Mesenchymal stem cell (in vitro differentiated cells and primary cell): ENCODE data around the gene IL4.

ENCODE experiments used
- DNase-seq: peaks from one replicate; pipeline ENCODE4 v3.0.0-alpha.2; 2013
- H2AFZ ChIP-seq: one replicate; pipeline ENCODE4 v1.6.1; 2013; ENCODE audit warnings: low read depth, mild to moderate bottlenecking, control low read depth, inconsistent platforms, low read length, moderate library complexity
- H2AK5ac ChIP-seq: 2 replicates; pipeline ENCODE4 v1.6.1; 2013; ENCODE audit warnings: low read length, moderate library complexity, mild to moderate bottlenecking, inconsistent platforms; ENCODE audit not compliant: severe bottlenecking
- H2BK120ac ChIP-seq: one replicate; pipeline ENCODE4 v1.6.1; 2013; ENCODE audit warnings: low read depth, mild to moderate bottlenecking, inconsistent platforms, low read length, moderate library complexity
- H2BK12ac ChIP-seq, 2 experiments: one replicate each; pipeline ENCODE4 v1.6.1; 2013; ENCODE audit warnings: inconsistent platforms in 2 of 2, low read length in 2 of 2, mild to moderate bottlenecking in 2 of 2, moderate library complexity in 2 of 2, control low read depth in 1 of 2
- H2BK15ac ChIP-seq: one replicate; pipeline ENCODE4 v1.6.1; 2013; ENCODE audit warnings: mild to moderate bottlenecking, low read depth, inconsistent platforms; ENCODE audit not compliant: poor library complexity, severe bottlenecking
- H2BK5ac ChIP-seq: 2 replicates; pipeline ENCODE4 v1.6.1; 2013; ENCODE audit warnings: low read depth, mild to moderate bottlenecking, low read length, control low read depth, inconsistent platforms; ENCODE audit not compliant: poor library complexity, severe bottlenecking
- H3K14ac ChIP-seq, 2 experiments: one replicate each; pipeline ENCODE4 v1.6.1; 2013; ENCODE audit warnings: inconsistent platforms in 2 of 2, low read length in 2 of 2, control low read depth in 1 of 2, mild to moderate bottlenecking in 1 of 2, moderate library complexity in 1 of 2
- H3K18ac ChIP-seq, 2 experiments: one replicate each; pipeline ENCODE4 v1.6.1; 2013; ENCODE audit warnings: inconsistent platforms in 2 of 2, low read length in 2 of 2, control low read depth in 1 of 2, low read depth in 1 of 2, mild to moderate bottlenecking in 1 of 2
- H3K23ac ChIP-seq, 2 experiments: one replicate each; pipeline ENCODE4 v1.6.1; 2013; ENCODE audit warnings: inconsistent platforms in 2 of 2, low read length in 2 of 2, mild to moderate bottlenecking in 2 of 2, moderate library complexity in 2 of 2, control low read depth in 1 of 2
- H3K27ac ChIP-seq: 2 replicates; pipeline ENCODE4 v1.5.1; 2013; ENCODE audit warnings: mild to moderate bottlenecking, moderate library complexity, low read length, control low read depth, inconsistent platforms; ENCODE audit not compliant: poor library complexity, severe bottlenecking
- H3K27me3 ChIP-seq, 2 experiments: 2 replicates each; pipeline versions ENCODE4 v1.6.1 to v1.7.0; 2013; ENCODE audit warnings: low read length in 2 of 2, mild to moderate bottlenecking in 2 of 2, moderate library complexity in 2 of 2, control low read depth in 1 of 2, inconsistent platforms in 1 of 2; ENCODE audit not compliant: control insufficient read depth in 1 of 2, insufficient read depth in 1 of 2
- H3K36me3 ChIP-seq, 2 experiments: 2 replicates each; pipeline versions ENCODE4 v1.6.1 to v1.7.0; 2013; ENCODE audit warnings: low read length in 2 of 2, control low read depth in 1 of 2, inconsistent platforms in 1 of 2, low read depth in 1 of 2, mild to moderate bottlenecking in 1 of 2; ENCODE audit not compliant: insufficient read depth in 2 of 2, control insufficient read depth in 1 of 2
- H3K4ac ChIP-seq, 2 experiments: one replicate each; pipeline ENCODE4 v1.6.1; 2013; ENCODE audit warnings: inconsistent platforms in 2 of 2, low read length in 2 of 2, mild to moderate bottlenecking in 2 of 2, moderate library complexity in 2 of 2, control low read depth in 1 of 2, low read depth in 1 of 2
- H3K4me1 ChIP-seq: 2 replicates; pipeline ENCODE4 v1.6.1; 2013; ENCODE audit warnings: low read depth, low read length, control low read depth; ENCODE audit not compliant: control insufficient read depth, insufficient read depth
- H3K4me2 ChIP-seq: 2 replicates; pipeline ENCODE4 v1.6.1; 2013; ENCODE audit warnings: low read length, mild to moderate bottlenecking, inconsistent platforms; ENCODE audit not compliant: poor library complexity, severe bottlenecking
- H3K4me3 ChIP-seq, 2 experiments: 2 replicates each; pipeline versions ENCODE4 v1.5.1 to v1.7.0; 2013; ENCODE audit warnings: low read length in 2 of 2, mild to moderate bottlenecking in 2 of 2, control low read depth in 1 of 2, low read depth in 1 of 2; ENCODE audit not compliant: insufficient read depth in 1 of 2
- H3K79me1 ChIP-seq: replicated peaks from 2 replicates; pipeline ENCODE4 v1.6.1; 2013; ENCODE audit warnings: mild to moderate bottlenecking, control low read depth, low read length, inconsistent platforms; ENCODE audit not compliant: poor library complexity, severe bottlenecking
- H3K9ac ChIP-seq: 2 replicates; pipeline ENCODE4 v1.7.0; 2013; ENCODE audit warnings: mild to moderate bottlenecking, low read length, moderate library complexity
- H3K9me3 ChIP-seq: 2 replicates; pipeline ENCODE4 v1.7.0; 2013; ENCODE audit warnings: mild to moderate bottlenecking, low read length; ENCODE audit not compliant: control insufficient read depth
- H4K8ac ChIP-seq: one replicate; pipeline ENCODE4 v1.6.1; 2013; ENCODE audit warnings: inconsistent platforms, mild to moderate bottlenecking, low read length, moderate library complexity
- H4K91ac ChIP-seq: one replicate; pipeline ENCODE4 v1.6.1; 2013; ENCODE audit warnings: mild to moderate bottlenecking, low read length, inconsistent platforms
- WGBS: methylation state at CpG from one replicate; pipeline ENCODE4 v1.1.7; 2013; ENCODE audit warnings: mixed read lengths; 5-methylcytosine and 5-hydroxymethylcytosine counted together

IL4 gene

DNA sequence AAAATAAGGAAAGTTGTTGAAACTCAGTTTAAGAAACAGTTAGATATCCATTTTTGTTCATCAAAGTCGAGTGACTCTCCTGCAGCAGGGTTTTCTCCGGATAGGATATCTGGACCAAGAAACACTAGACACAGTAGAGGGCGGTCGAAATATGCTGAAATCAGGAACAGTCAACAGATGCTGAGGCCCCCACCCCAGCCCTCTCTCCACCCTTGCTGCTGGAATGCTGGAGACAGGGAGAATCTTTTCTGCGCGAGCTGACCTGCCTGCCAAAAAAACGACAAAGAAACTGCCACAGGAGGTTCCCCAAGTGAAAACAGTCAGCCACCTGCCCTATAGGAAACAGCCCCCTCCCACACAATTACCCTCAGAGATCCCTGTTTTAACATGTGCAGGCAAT, 20.1 kb upstream of the IL4 start:
- H3K23ac ChIP-seq, result no peak overlapping the region
- no peak overlapping the region for H2BK12ac ChIP-seq
- WGBS, result 69% methylated on average over 7 of the region's 7 CpGs
- H4K8ac ChIP-seq, result no peak overlapping the region
- no peak overlapping the region for H3K4ac ChIP-seq
- H2BK120ac ChIP-seq, result no peak overlapping the region
- no peaks in the 10 kb centered on the region for H3K9me3 ChIP-seq
- H4K91ac ChIP-seq, result no peak overlapping the region
- H3K14ac ChIP-seq, result no peak overlapping the region
- H3K4me2 ChIP-seq, result no peak overlapping the region
- no peaks in the 10 kb centered on the region for H3K79me1 ChIP-seq
- H3K4me1 ChIP-seq, result peaks cover 12% of the 10 kb centered on the region
- no peak overlapping the region for H3K18ac ChIP-seq
- no peak overlapping the region for H3K27ac ChIP-seq
- no peak for DNase-seq
- H3K4me3 ChIP-seq, result no peak overlapping the region
- no peak overlapping the region for H2BK15ac ChIP-seq
- H3K9ac ChIP-seq, result no peak overlapping the region
- H3K36me3 ChIP-seq, result no peaks in the 10 kb centered on the region
- peaks cover 21 to 37% of the 10 kb centered on the region in 2 experiments for H3K27me3 ChIP-seq
- H2BK5ac ChIP-seq, result no peak overlapping the region
- no peak overlapping the region for H2AK5ac ChIP-seq
- H2AFZ ChIP-seq, result no peak overlapping the region

DNA sequence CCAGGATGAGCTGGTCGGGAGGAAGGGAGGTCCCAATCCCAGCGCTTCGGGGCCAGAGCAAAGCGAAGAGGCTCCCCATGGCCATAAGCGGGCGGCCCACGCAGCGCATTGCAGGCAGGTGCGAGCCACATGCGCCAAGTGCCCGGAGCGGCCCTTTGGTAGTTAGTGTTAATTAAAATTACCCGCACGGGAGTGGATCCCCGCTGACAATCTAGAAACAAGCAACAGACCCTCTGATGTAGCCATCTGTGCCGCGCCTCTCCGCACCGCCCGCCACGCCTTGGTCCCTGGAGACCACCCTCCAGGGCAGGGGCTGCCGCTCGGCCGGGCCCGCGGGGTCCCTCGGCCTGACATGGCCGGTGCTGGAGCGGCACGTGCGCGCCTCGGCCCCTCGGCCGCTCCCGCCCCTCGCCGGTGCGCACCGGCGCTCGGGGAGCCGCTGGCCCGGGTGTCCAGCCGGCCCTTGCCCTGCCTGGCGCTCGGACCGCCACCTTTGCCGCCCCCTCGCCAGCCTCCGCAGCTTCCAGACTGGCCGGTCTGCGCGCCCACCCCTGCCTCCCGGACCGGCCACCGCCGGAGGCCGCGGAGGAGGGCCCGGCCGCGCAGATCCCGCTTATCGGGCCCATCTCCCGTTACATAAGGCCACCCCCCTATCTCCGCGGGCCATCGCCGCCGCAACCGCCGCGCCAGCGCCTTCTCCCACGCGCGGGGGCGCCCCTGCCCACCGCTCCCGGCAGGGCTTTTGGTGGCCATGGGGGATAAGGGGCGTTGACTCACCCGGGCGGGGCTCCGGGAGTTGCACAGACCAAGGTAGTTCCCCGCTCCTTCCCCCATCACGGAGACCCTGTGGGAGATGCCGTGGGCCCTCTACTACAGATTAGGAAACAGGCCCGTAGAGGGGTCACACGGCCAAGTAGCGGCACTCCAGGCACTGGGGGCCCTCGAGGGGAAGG, 17.7 kb upstream of the IL4 start:
- Histone ChIP-seq H3K79me1 (no peaks in the 10 kb centered on the region), H3K4me1 (peaks cover 16% of the 10 kb centered on the region)
- peak; percentile 18 for DNase-seq

DNA sequence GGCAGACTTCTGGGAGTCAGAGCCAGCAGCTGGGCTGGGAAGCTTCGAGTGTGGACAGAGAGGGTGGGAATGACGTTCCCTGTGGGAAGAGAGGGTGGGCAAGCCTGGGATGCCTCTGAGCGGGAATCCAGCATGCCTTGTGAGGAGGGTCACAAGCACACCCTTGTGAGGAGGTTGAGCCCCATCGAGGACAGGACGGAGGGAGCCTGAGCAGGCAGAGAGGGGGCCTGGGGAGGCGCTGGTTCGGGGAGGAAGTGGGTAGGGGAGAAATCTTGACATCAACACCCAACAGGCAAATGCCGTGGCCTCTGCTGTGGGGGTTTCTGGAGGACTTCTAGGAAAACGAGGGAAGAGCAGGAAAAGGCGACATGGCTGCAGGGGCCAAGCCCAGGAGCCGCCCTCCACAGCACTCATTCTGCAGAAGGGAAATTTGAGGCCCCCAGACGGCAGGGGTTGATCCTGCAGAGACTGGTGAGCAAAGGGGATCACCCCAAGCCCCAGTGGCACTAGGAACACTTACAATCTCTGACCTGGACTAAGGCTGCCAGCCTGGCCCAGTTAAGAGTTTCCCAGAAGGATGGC, 16.9 kb upstream of the IL4 start:
- no peak overlapping the region for H3K27ac ChIP-seq
- H3K14ac ChIP-seq, result no peak overlapping the region
- peaks cover 21 to 45% of the 10 kb centered on the region in 2 experiments for H3K27me3 ChIP-seq
- H2BK15ac ChIP-seq, result no peak overlapping the region
- no peak overlapping the region for H3K23ac ChIP-seq
- no peaks in the 10 kb centered on the region for H3K9me3 ChIP-seq
- H2AK5ac ChIP-seq, result no peak overlapping the region
- H3K36me3 ChIP-seq, result peaks cover 0 to 2% of the 10 kb centered on the region in 2 experiments
- no peaks in the 10 kb centered on the region for H3K79me1 ChIP-seq
- no peak overlapping the region for H3K4ac ChIP-seq
- peaks cover 19% of the 10 kb centered on the region for H3K4me1 ChIP-seq
- H3K4me3 ChIP-seq, result peak overlapping the region; percentile 19 to 72
- no peak overlapping the region for H2BK5ac ChIP-seq
- no peak for DNase-seq
- H2BK12ac ChIP-seq, result no peak overlapping the region
- WGBS, result 72% methylated on average over 8 of the region's 12 CpGs
- H4K8ac ChIP-seq, result peak overlapping the region; percentile 12
- no peak overlapping the region for H2BK120ac ChIP-seq
- peak overlapping the region in 1 of 2 experiments; percentile 4 for H3K18ac ChIP-seq
- peak overlapping the region; percentile 40 for H4K91ac ChIP-seq
- no peak overlapping the region for H2AFZ ChIP-seq
- peak overlapping the region; percentile 48 for H3K9ac ChIP-seq
- peak overlapping the region; percentile 96 for H3K4me2 ChIP-seq

More for the DNA sequence above, 17.7 kb upstream of the IL4 start:
- peaks cover 21 to 45% of the 10 kb centered on the region in 2 experiments for H3K27me3 ChIP-seq
- no peak overlapping the region for H2AK5ac ChIP-seq
- peak overlapping the region; percentile 74 for H2AFZ ChIP-seq
- peak overlapping the region; percentile 48 for H3K9ac ChIP-seq
- H2BK15ac ChIP-seq, result peak overlapping the region; percentile 63
- no peak overlapping the region for H2BK120ac ChIP-seq
- H3K27ac ChIP-seq, result no peak overlapping the region
- peak overlapping the region; percentile 40 for H4K91ac ChIP-seq
- no peak overlapping the region for H2BK12ac ChIP-seq
- H3K18ac ChIP-seq, result peak overlapping the region; percentile 4 to 66
- WGBS, result 8% methylated on average over 72 of the region's 92 CpGs
- H3K23ac ChIP-seq, result peak overlapping the region in 1 of 2 experiments; percentile 38
- H3K14ac ChIP-seq, result peak overlapping the region in 1 of 2 experiments; percentile 83
- H2BK5ac ChIP-seq, result no peak overlapping the region
- H3K4me3 ChIP-seq, result peak overlapping the region; percentile 56 to 72
- H3K9me3 ChIP-seq, result no peaks in the 10 kb centered on the region
- H3K4ac ChIP-seq, result no peak overlapping the region
- peaks cover 0 to 2% of the 10 kb centered on the region in 2 experiments for H3K36me3 ChIP-seq
- peak overlapping the region; percentile 96 for H3K4me2 ChIP-seq
- H4K8ac ChIP-seq, result peak overlapping the region; percentile 76
